HepG2 (cell line): ENCODE measurements around the gene NUP35. TPM values are rescaled to one million over a fixed set of nuclear protein-coding genes. Genes with fewer than 3 reads are reported as not detected.

Source experiments
- ATAC-seq: fragments of 200-7000 bp; cut with Tn5 transposase; 3 replicates; pipeline ENCODE4 v1.9.1; 2020; ENCODE audit warnings: mild to moderate bottlenecking, moderate library complexity
- BruUV-seq: library from RNA; stranded (reverse); fragments of 400-500 nt; replicated peaks from 2 replicates; lab custom pipeline; 2021; lab: Mats Ljungman, UMichigan
- CTCF ChIA-PET: fragments of 300-600 bp; formaldehyde crosslinking; extraction: SDS; loops from one replicate; lab custom pipeline; 2021; ENCODE audit warnings: low total read pairs, inconsistent platforms, low intra/inter-chr PET ratio; lab: Yijun Ruan, JAX
- POLR2A ChIA-PET: fragments of 350-600 bp; sonication (Branson Sonifier 250); formaldehyde crosslinking; loops from one replicate; lab custom pipeline; 2020; ENCODE audit warnings: antibody characterized with exemption, inconsistent platforms; lab: Yijun Ruan, JAX
- DNase-seq: peaks from one replicate; pipeline ENCODE4 v3.0.0-alpha.2; 2015; ENCODE audit warnings: low spot score
- FAIRE-seq: peaks from 3 replicates; lab custom pipeline; 2011; peaks lifted over from hg19 to GRCh38; lab: Jason Lieb, UNC
- H2AFZ ChIP-seq: one replicate; pipeline ENCODE4 v1.6.1; 2011; ENCODE audit warnings: low read length, inconsistent platforms
- H3K27ac ChIP-seq: fragments of 300-600 bp; 3 replicates; pipeline ENCODE4 v1.8.0; 2011; ENCODE audit warnings: mixed run types, mild to moderate bottlenecking, mixed read lengths, low read length, inconsistent platforms; ENCODE audit not compliant: insufficient read depth; ENCODE audit errors: extremely low read length
- H3K27me3 ChIP-seq, 2 experiments: fragments of 200-600 bp in 1 of 2; 2 replicates in 1 of 2; 3 replicates in 1 of 2; pipeline versions ENCODE4 v1.6.0 to v1.8.0; 2011; ENCODE audit warnings: low read length in 2 of 2, mild to moderate bottlenecking in 2 of 2, moderate library complexity in 2 of 2, inconsistent platforms in 1 of 2; ENCODE audit not compliant: insufficient read depth in 2 of 2, control insufficient read depth in 1 of 2
- H3K36me3 ChIP-seq, 2 experiments: fragments of 200-600 bp in 1 of 2; replicated peaks in 1 of 2; 2 replicates in 1 of 2; 3 replicates in 1 of 2; pipeline versions ENCODE4 v1.5.1 to v1.8.0; 2011; ENCODE audit warnings: low read length in 2 of 2, inconsistent platforms in 1 of 2; ENCODE audit not compliant: insufficient read depth in 2 of 2, control insufficient read depth in 1 of 2
- H3K4me1 ChIP-seq: 2 replicates; pipeline ENCODE4 v1.5.1; 2012; ENCODE audit warnings: low read length, inconsistent platforms; ENCODE audit not compliant: insufficient read depth
- H3K4me2 ChIP-seq: 2 replicates; pipeline ENCODE4 v1.6.0; 2011; ENCODE audit warnings: low read depth, low read length, inconsistent platforms
- H3K4me3 ChIP-seq, 3 experiments: fragments of 200-600 bp in 1 of 3; sonication (generic), shearing (Covaris generic) in 1 of 3; replicated peaks in 1 of 3; 2 replicates each; pipeline ENCODE4 v1.5.1; 2011 to 2016; ENCODE audit warnings: low read length in 3 of 3, inconsistent platforms in 2 of 3, low read depth in 2 of 3, mild to moderate bottlenecking in 2 of 3, control low read depth in 1 of 3, mixed read lengths in 1 of 3; ENCODE audit not compliant: insufficient read depth in 1 of 3
- H3K79me2 ChIP-seq: one replicate; pipeline ENCODE4 v1.6.1; 2011; ENCODE audit warnings: low read length, inconsistent platforms; ENCODE audit not compliant: insufficient read depth
- H3K9ac ChIP-seq: 2 replicates; pipeline ENCODE4 v1.6.0; 2011; ENCODE audit warnings: mild to moderate bottlenecking, low read depth, low read length, inconsistent platforms; ENCODE audit not compliant: insufficient read depth
- H3K9me3 ChIP-seq: 2 replicates; pipeline ENCODE4 v1.5.1; 2012; ENCODE audit warnings: mild to moderate bottlenecking, low read length
- H4K20me1 ChIP-seq: 2 replicates; pipeline ENCODE4 v1.6.0; 2011; ENCODE audit warnings: inconsistent platforms, mild to moderate bottlenecking, low read length, moderate library complexity; ENCODE audit not compliant: insufficient read depth
- AGO2 ChIP-seq: fragments of 200-400 bp; formaldehyde crosslinking; optimal IDR thresholded peaks from 2 replicates; pipeline ENCODE3; 2017; ENCODE audit warnings: mild to moderate bottlenecking, low read depth, low read length, moderate library complexity
- ARNT2 ChIP-seq: sonication (generic); formaldehyde crosslinking; IDR thresholded peaks from 2 replicates; pipeline ENCODE4 v1.8.0; 2022; ENCODE audit warnings: mild to moderate bottlenecking, low read depth, missing genetic modification reagents, moderate library complexity
- ARNTL ChIP-seq: sonication (generic); formaldehyde crosslinking; IDR thresholded peaks from 2 replicates; pipeline ENCODE4 v1.4.0; 2020; ENCODE audit warnings: mild to moderate bottlenecking, missing genetic modification reagents
- FOXA3 ChIP-seq: IDR thresholded peaks from 2 replicates; pipeline ENCODE4 v1.6.1; 2016; ENCODE audit warnings: missing genetic modification reagents, missing compliant biosample characterization
- FOXK1 ChIP-seq: sonication (generic); formaldehyde crosslinking; IDR thresholded peaks from 2 replicates; pipeline ENCODE4 v1.4.0; 2020; ENCODE audit warnings: low read depth, missing genetic modification reagents, borderline replicate concordance
- HMG20B ChIP-seq: conservative IDR thresholded peaks from 2 replicates; pipeline ENCODE4 v1.6.1; 2016; ENCODE audit warnings: missing genetic modification reagents, missing compliant biosample characterization
- KDM2A ChIP-seq: sonication (generic); formaldehyde crosslinking; IDR thresholded peaks from 2 replicates; pipeline ENCODE4 v1.4.0; 2020; ENCODE audit warnings: low read depth, missing genetic modification reagents, borderline replicate concordance
- LCORL ChIP-seq, 2 experiments: fragments of 450-650 bp in 1 of 2; sonication (generic) in 1 of 2; formaldehyde crosslinking in 1 of 2; IDR thresholded peaks; 2 replicates each; pipeline versions ENCODE4 v1.5.0 to v1.6.1; 2017 to 2020; ENCODE audit warnings: antibody characterized with exemption in 1 of 2, missing genetic modification reagents in 1 of 2
- NFATC3 ChIP-seq: sonication (generic); formaldehyde crosslinking; IDR thresholded peaks from 2 replicates; pipeline ENCODE4 v1.5.1; 2020; ENCODE audit warnings: mild to moderate bottlenecking, missing genetic modification reagents
- PITX1 ChIP-seq: sonication (generic); formaldehyde crosslinking; IDR thresholded peaks from 2 replicates; pipeline ENCODE4 v1.5.1; 2020; ENCODE audit warnings: mild to moderate bottlenecking, missing genetic modification reagents
- PPARG ChIP-seq: conservative IDR thresholded peaks from 2 replicates; pipeline ENCODE4 v1.6.1; 2016; ENCODE audit warnings: missing biosample characterization, missing genetic modification reagents
- SNAI1 ChIP-seq: sonication (generic); formaldehyde crosslinking; IDR thresholded peaks from 2 replicates; pipeline ENCODE4 v1.5.0; 2020; ENCODE audit warnings: mild to moderate bottlenecking, missing genetic modification reagents, borderline replicate concordance
- TCF7 ChIP-seq: sonication (generic); IDR thresholded peaks from 2 replicates; pipeline ENCODE4 v1.6.1; 2016; ENCODE audit warnings: antibody characterized with exemption, low read depth
- ZNF230 ChIP-seq: sonication (generic); formaldehyde crosslinking; IDR thresholded peaks from 2 replicates; pipeline ENCODE4 v1.4.0; 2020; ENCODE audit warnings: mild to moderate bottlenecking, missing genetic modification reagents
- ZNF264 ChIP-seq: sonication (generic); formaldehyde crosslinking; IDR thresholded peaks from 2 replicates; pipeline ENCODE4 v1.4.0; 2020; ENCODE audit warnings: missing genetic modification reagents
- ZNF281 ChIP-seq: sonication (generic); formaldehyde crosslinking; IDR thresholded peaks from 2 replicates; pipeline ENCODE4 v1.4.0; 2020; ENCODE audit warnings: missing genetic modification reagents, borderline replicate concordance
- ZNF563 ChIP-seq: sonication (generic); formaldehyde crosslinking; IDR thresholded peaks from 2 replicates; pipeline ENCODE4 v1.8.0; 2022; ENCODE audit warnings: mild to moderate bottlenecking, moderate library complexity, missing genetic modification reagents
- ZNF614 ChIP-seq: IDR thresholded peaks from 2 replicates; pipeline ENCODE4 v1.6.1; 2018; ENCODE audit warnings: missing biosample characterization, missing genetic modification reagents, inconsistent platforms, borderline replicate concordance
- ZNF7 ChIP-seq: IDR thresholded peaks from 2 replicates; pipeline ENCODE4 v1.6.1; 2016; ENCODE audit warnings: missing biosample characterization, missing genetic modification reagents
- WGBS: methylation state at CpG from one replicate; pipeline ENCODE4 v1.1.6; 2017; ENCODE audit warnings: low lambda C conversion rate; 5-methylcytosine and 5-hydroxymethylcytosine counted together
- in situ Hi-C: cut with HindIII; loops from 2 replicates; pipeline ENCODE4 v1.10.0; 2017; ENCODE audit warnings: low pct_unique_long_range_greater_than_20kb; ENCODE audit not compliant: extremely low pct_ligation_motif_present
- intact Hi-C: fragments of 100-400 bp; cut with micrococcal nuclease; formaldehyde crosslinking; loops from one replicate; pipeline ENCODE4 v1.10.0; 2022; ENCODE audit not compliant: unreplicated experiment
- polyA plus RNA-seq, 8 experiments: library from polyadenylated mRNA; depleted of rRNA in 3 of 8; stranded (reverse) in 7 of 8; unstranded in 1 of 8; fragments of >200 nt; fragmentation: Illumina TruSeq in 4 of 8; extraction: Trizol in 4 of 8; gene quantifications; 2 replicates each; pipeline versions ENCODE4 v1.2.1 to v1.2.3, GENCODE V29; 2011 to 2016; ENCODE audit warnings: low read depth in 4 of 8, missing spikeins in 1 of 8, mixed read lengths in 1 of 8; ENCODE audit not compliant: insufficient read depth in 1 of 8
- total RNA-seq, 5 experiments: library from RNA; depleted of rRNA; stranded (reverse); fragments of >200 nt; fragmentation: Illumina TruSeq; extraction: Trizol; gene quantifications; 2 replicates each; pipeline ENCODE4 v1.2.3, GENCODE V29; 2016; ENCODE audit warnings: low read depth in 1 of 5
- TF ChIP-seq, protein P1 (sequence below): IDR thresholded peaks from 2 replicates; pipeline ENCODE4 v1.6.1; 2016; ENCODE audit warnings: missing compliant biosample characterization, missing genetic modification reagents, borderline replicate concordance

NUP35 gene
- total and polyA plus RNA-seq, 2 of the 13 experiments (the other 11 are each of a cell fraction or from before 2014, with no cell fraction given) = 16.9 to 53.6 TPM

DNA sequence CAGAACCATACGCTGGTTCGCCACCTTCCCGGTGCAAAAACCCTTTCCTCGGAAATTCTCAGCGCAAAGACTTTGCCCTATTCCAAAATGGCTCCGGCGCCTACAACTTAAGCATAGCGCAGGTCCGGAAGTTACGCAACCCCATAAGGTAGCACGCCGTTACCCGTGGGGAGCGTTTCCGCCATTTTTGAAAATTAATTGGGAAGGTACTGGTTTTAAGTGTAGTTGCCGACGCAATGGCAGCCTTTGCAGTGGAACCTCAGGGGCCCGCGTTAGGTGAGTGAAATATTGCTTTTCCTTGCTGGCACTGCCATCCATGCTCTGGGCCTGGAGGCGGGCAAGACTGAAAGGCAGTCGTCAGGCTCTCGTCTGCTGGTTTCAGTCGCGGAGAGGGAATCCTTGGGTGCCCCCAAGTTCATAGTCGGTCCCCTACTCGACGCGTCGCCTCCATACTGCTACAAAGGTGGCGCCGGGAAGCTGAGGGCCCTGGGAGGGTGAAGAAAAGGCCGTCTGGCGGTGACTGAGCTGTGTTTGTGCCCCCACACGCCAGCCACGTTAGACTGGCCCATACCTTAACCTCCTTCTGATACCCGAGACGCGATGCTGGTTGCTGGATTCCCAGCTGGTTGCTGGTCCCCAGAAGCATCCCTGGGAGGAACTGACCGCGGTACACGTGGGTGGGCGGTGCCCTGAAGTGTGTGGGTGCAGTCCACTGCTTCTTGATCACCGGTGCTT is at the start of gene NUP35 (continued):
- TF ChIP-seq ZNF614 (CRISPR knock-in tag) = peak; percentile 81; the same call in 1 of the 2 replicates
- TF ChIP-seq FOXA3 (CRISPR knock-in tag) = peak; percentile 21; the same call in 1 of the 2 replicates
- TF ChIP-seq ZNF563 = no peak
- peak; percentile 64 for TF ChIP-seq AGO2
- peak; percentile 40; the same call in 1 of the 2 replicates for TF ChIP-seq ARNT2 (CRISPR knock-in tag)

DNA sequence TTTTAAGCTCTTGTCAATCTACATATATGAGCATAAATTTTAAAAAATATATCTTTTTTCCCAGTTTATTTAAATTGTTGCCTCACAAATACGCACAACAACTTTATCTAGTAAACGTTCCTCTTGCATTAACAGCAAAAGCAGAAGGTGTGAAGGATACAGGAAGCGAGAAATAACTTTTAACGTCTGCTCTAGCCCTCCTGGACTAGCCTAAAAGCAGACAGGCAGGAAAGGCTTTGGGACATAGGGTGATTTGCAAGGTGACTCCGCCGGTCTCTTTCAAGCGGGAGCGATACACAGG is 46.1 kb upstream of the NUP35 start:
- H3K4me1 ChIP-seq = peaks cover 19% of the 10 kb centered on the region
- H3K4me2 ChIP-seq = peak overlapping the region; percentile 85
- H3K79me2 ChIP-seq = no peaks in the 10 kb centered on the region
- peaks cover 0 to 24% of the 10 kb centered on the region in 2 experiments; a peak in 2 of 5 replicates for H3K27me3 ChIP-seq
- ChIA-PET CTCF (no interaction called here), POLR2A (interaction anchor here (1.0 to 1.8 kb wide), 3 partner anchors 11 to 46 kb away, joined by 3 to 17 read pairs (median 6); partner anchors contain the start of gene NUP35)
- no peaks in the 10 kb centered on the region for H4K20me1 ChIP-seq
- H3K4me3 ChIP-seq = peak overlapping the region; percentile 69 to 88 (median 79)
- peak; percentile 86 for ATAC-seq
- in situ Hi-C loops (no loop called here), intact Hi-C loops (loop anchor here (1.0 to 2.0 kb wide), 3 partner anchors 21 to 46 kb away; partner anchors contain the start of genes NCKAP1 and NUP35)
- FAIRE-seq = no peak
- H2AFZ ChIP-seq = peak overlapping the region; percentile 99
- peak overlapping the region; percentile 37 for H3K27ac ChIP-seq
- peak overlapping the region; percentile 63 for H3K9ac ChIP-seq
- BruUV-seq = TSS peak; percentile 66
- DNase-seq = no peak
- H3K9me3 ChIP-seq = no peaks in the 10 kb centered on the region
- 5% methylated on average over 8 of the region's 8 CpGs for WGBS
- H3K36me3 ChIP-seq = no peaks in the 10 kb centered on the region
- TF ChIP-seq, protein P1, sequence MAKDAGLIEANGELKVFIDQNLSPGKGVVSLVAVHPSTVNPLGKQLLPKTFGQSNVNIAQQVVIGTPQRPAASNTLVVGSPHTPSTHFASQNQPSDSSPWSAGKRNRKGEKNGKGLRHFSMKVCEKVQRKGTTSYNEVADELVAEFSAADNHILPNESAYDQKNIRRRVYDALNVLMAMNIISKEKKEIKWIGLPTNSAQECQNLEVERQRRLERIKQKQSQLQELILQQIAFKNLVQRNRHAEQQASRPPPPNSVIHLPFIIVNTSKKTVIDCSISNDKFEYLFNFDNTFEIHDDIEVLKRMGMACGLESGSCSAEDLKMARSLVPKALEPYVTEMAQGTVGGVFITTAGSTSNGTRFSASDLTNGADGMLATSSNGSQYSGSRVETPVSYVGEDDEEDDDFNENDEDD (CRISPR knock-in tag) = peak; percentile 6; the same call in 1 of the 2 replicates
- 0 out of 2 replicates have a peak, but pooled peaks have one; percentile 2 for TF ChIP-seq HMG20B (CRISPR knock-in tag)
- TF ChIP-seq PPARG = no peak
- TF ChIP-seq ARNTL (CRISPR knock-in tag) = no peak
- TF ChIP-seq ZNF264 = no peak
- TF ChIP-seq NFATC3 = 0 out of 2 replicates have a peak, but pooled peaks have one; percentile 33
- no peak for TF ChIP-seq SNAI1 (CRISPR knock-in tag)
- TF ChIP-seq ZNF230 = 0 out of 2 replicates have a peak, but pooled peaks have one; percentile 50
- no peak for TF ChIP-seq PITX1 (CRISPR knock-in tag)
- TF ChIP-seq LCORL (IDR thresholded peaks at IDR 0.05) = no peak
- peak; percentile 32; the same call in 1 of the 2 replicates for TF ChIP-seq LCORL (CRISPR knock-in tag; IDR thresholded peaks at IDR 0.05)
- no peak for TF ChIP-seq ZNF281 (CRISPR knock-in tag)
- TF ChIP-seq FOXK1 (CRISPR knock-in tag) = no peak
- peak; percentile 100 for TF ChIP-seq ZNF7 (CRISPR knock-in tag)
- TF ChIP-seq KDM2A (CRISPR knock-in tag) = peak; percentile 3; the same call in 1 of the 2 replicates
- 0 out of 2 replicates have a peak, but pooled peaks have one; percentile 34 for TF ChIP-seq TCF7
